Thyroid gland (tissue), 4 donors: ENCODE measurements around the gene UQCRFS1. TPM values are rescaled to one million over a fixed set of nuclear protein-coding genes. Genes with fewer than 3 reads are reported as not detected.
"Not testable (repeated sequence)": the region's sequence is repeated elsewhere in the genome, so short reads cannot be mapped to it uniquely, and the experiment has no call there.

Experiments used
- DNase-seq, 2 donors: peaks; one replicate each; pipeline ENCODE4 v3.0.0-alpha.2; 2019
- H3K27ac ChIP-seq, 3 donors: fragments of 200-600 bp; sonication (generic); 1 replicate in 2 of 3; 2 replicates in 1 of 3; pipeline ENCODE4 v1.5.1; 2016 to 2019; ENCODE audit warnings: mild to moderate bottlenecking in 1 of 3, moderate library complexity in 1 of 3
- H3K27me3 ChIP-seq: fragments of 200-600 bp; sonication (generic); one replicate; pipeline ENCODE4 v1.5.1; 2019
- H3K36me3 ChIP-seq, 2 donors: fragments of 200-600 bp; sonication (generic); one replicate each; pipeline ENCODE4 v1.5.1; 2016 to 2019
- H3K4me1 ChIP-seq, 2 donors: fragments of 200-600 bp; sonication (generic); one replicate each; pipeline ENCODE4 v1.5.1; 2017 to 2019
- H3K4me3 ChIP-seq, 3 donors: fragments of 200-600 bp; sonication (generic); replicated peaks in 1 of 3; 1 replicate in 2 of 3; 2 replicates in 1 of 3; pipeline ENCODE4 v1.5.1; 2016; ENCODE audit warnings: mild to moderate bottlenecking in 1 of 3
- H3K9me3 ChIP-seq: fragments of 200-600 bp; sonication (generic); one replicate; pipeline ENCODE4 v1.5.1; 2017
- CTCF ChIP-seq, 6 experiments: fragments of 200-600 bp in 3 of 6; fragments of 450-650 bp in 3 of 6; sonication (generic) in 3 of 6; IDR thresholded peaks; one replicate each; pipeline ENCODE4 v1.5.1; 2016 to 2019; ENCODE audit warnings: antibody characterized with exemption in 6 of 6, mild to moderate bottlenecking in 2 of 6, inconsistent platforms in 1 of 6, moderate library complexity in 1 of 6
- POLR2A ChIP-seq, 2 donors: fragments of 450-650 bp; IDR thresholded peaks; one replicate each; pipeline ENCODE4 v1.6.1; 2017; ENCODE audit warnings: antibody characterized with exemption in 2 of 2, mild to moderate bottlenecking in 2 of 2, moderate library complexity in 1 of 2
- WGBS, 2 donors: methylation state at CpG; one replicate each; pipeline ENCODE4 v1.1.5; 2017; 5-methylcytosine and 5-hydroxymethylcytosine counted together
- intact Hi-C: fragments of 100-400 bp; cut with DNase I; formaldehyde crosslinking; loops from one replicate; pipeline ENCODE4 v1.15.1; 2023
- total RNA-seq, 4 donors: library from RNA; depleted of rRNA; stranded (reverse); fragments of >200 nt; gene quantifications; one replicate each; pipeline ENCODE4 v1.2.3, GENCODE V29; 2016

The UQCRFS1 gene
- total RNA-seq, 4 donors from 2014 or later, result 19.9 to 49.0 (median 31.9) TPM

GRCh38 chr19:29233591-29233990, 20.6 kb upstream of the UQCRFS1 start:
- Histone ChIP-seq H3K4me1 (no peaks in the 10 kb centered on the region), H3K36me3 (no peaks in the 10 kb centered on the region), H3K27ac (no peak overlapping the region), H3K27me3 (no peaks in the 10 kb centered on the region), H3K9me3 (no peaks in the 10 kb centered on the region), H3K4me3 (no peak overlapping the region)
- intact Hi-C loops, result no loop called here
- no peak for DNase-seq
- TF ChIP-seq CTCF (IDR thresholded peaks at IDR 0.05) (no peak), POLR2A (IDR thresholded peaks at IDR 0.05) (no peak)
- 62 to 73% methylated on average over 5 of the region's 5 CpGs for WGBS, 2 donors

- Histone ChIP-seq H3K9me3 (no peaks in the 10 kb centered on the region), H3K27ac (no peak overlapping the region), H3K36me3 (no peaks in the 10 kb centered on the region), H3K4me1 (no peaks in the 10 kb centered on the region), H3K27me3 (no peaks in the 10 kb centered on the region), H3K4me3 (no peak overlapping the region)
- intact Hi-C loops, result no loop called here
- TF ChIP-seq CTCF (IDR thresholded peaks at IDR 0.05) (no peak), POLR2A (IDR thresholded peaks at IDR 0.05) (no peak)
- 77 to 81% methylated on average over 3 of the region's 3 CpGs for WGBS, 2 donors
- DNase-seq, result no peak
Measured at GRCh38 chr19:29232315-29232852, 19.4 kb upstream of the UQCRFS1 start.

- H3K4me1 ChIP-seq, H3K27ac ChIP-seq, DNase-seq, H3K27me3 ChIP-seq, intact Hi-C loops, H3K36me3 ChIP-seq, H3K9me3 ChIP-seq, H3K4me3 ChIP-seq: not testable (repeated sequence)
- WGBS, 2 donors, result 84 to 95% methylated on average over 4 to 6 of the region's 6 CpGs
Measured at GRCh38 chr19:29231306-29231705, 18.4 kb upstream of the UQCRFS1 start.

- intact Hi-C loops, result no loop called here
- Histone ChIP-seq H3K36me3 (no peaks in the 10 kb centered on the region), H3K4me3 (no peak overlapping the region), H3K27ac (no peak overlapping the region), H3K9me3 (no peaks in the 10 kb centered on the region), H3K4me1 (no peaks in the 10 kb centered on the region), H3K27me3 (no peaks in the 10 kb centered on the region)
- DNase-seq, result no peak
- 63 to 64% methylated on average over 7 of the region's 7 CpGs for WGBS, 2 donors
- no peak for TF ChIP-seq POLR2A (IDR thresholded peaks at IDR 0.05)
Measured at GRCh38 chr19:29217616-29218015, 4.7 kb upstream of the UQCRFS1 start.

- WGBS, 2 donors, result 56 to 60% methylated on average over 4 of the region's 4 CpGs
- DNase-seq, result no peak
- Histone ChIP-seq H3K4me3 (no peak overlapping the region), H3K4me1 (peaks cover 0 to 5% of the 10 kb centered on the region in 2 donors), H3K36me3 (no peaks in the 10 kb centered on the region), H3K9me3 (no peaks in the 10 kb centered on the region), H3K27me3 (no peaks in the 10 kb centered on the region), H3K27ac (no peak overlapping the region)
- intact Hi-C loops, result no loop called here
- no peak for TF ChIP-seq POLR2A (IDR thresholded peaks at IDR 0.05)
- TF ChIP-seq CTCF (IDR thresholded peaks at IDR 0.05), result no peak
Measured at GRCh38 chr19:29216021-29216420, 3.1 kb upstream of the UQCRFS1 start.

GRCh38 chr19:29215322-29215845, 2.4 kb upstream of the UQCRFS1 start:
- Histone ChIP-seq H3K4me1 (peaks cover 0 to 5% of the 10 kb centered on the region in 2 donors), H3K36me3 (no peaks in the 10 kb centered on the region), H3K4me3 (no peak overlapping the region), H3K27ac (no peak overlapping the region), H3K9me3 (no peaks in the 10 kb centered on the region), H3K27me3 (no peaks in the 10 kb centered on the region)
- no peak for DNase-seq
- intact Hi-C loops, result no loop called here
- 83 to 89% methylated on average over 7 of the region's 7 CpGs for WGBS, 2 donors
- TF ChIP-seq CTCF (IDR thresholded peaks at IDR 0.05) (no peak), POLR2A (IDR thresholded peaks at IDR 0.05) (no peak)
